RPMI7951 (cell line): ENCODE data around the gene ABCC5. TPM values are rescaled to one million over a fixed set of nuclear protein-coding genes. Genes with fewer than 3 reads are reported as not detected.

Source experiments
- DNase-seq: peaks from one replicate; pipeline ENCODE4 v3.0.0-alpha.2; 2012; ENCODE audit warnings: low read depth
- total RNA-seq: library from RNA; depleted of rRNA; stranded (reverse); fragments of >200 nt; shearing (Covaris generic); gene quantifications from 2 replicates; pipeline ENCODE4 v1.2.3, GENCODE V29; 2014

Gene ABCC5
- total RNA-seq, 1 experiment from 2014 or later: 10.1 TPM

DNA sequence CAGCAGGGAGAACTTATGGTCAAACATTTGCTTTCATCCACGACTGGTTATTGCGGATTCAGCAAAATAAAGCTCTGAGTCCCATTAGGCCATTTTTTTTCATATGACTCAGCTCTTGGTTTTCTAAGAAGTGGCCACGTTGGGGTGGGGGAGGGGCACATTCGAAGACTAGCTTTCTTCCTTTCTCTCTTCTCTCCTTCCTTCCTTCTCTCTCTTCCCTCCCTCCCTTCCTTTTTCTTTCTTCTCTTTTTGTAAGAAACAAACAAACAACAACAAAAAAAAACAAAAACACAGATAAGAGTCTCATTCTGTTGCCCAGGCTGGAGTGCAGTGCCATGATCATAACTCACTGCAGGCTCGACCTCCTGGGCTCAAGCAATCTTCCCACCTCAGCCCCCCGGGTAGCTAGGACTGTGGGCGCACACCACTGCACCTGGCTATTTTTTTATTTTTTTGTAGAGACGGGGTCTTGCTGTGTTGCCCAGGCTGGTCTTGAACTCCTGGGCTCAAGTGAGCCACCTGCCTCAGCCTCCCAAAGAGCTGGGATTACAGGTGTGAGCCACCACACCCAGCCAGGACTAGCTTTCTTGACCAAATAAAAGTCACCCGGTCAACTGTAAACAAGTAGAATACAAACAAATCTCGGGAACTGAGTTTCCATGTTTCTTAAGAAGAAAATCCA lies 41.6 kb downstream of the ABCC5 start:
- DNase-seq: peak; percentile 58

DNA sequence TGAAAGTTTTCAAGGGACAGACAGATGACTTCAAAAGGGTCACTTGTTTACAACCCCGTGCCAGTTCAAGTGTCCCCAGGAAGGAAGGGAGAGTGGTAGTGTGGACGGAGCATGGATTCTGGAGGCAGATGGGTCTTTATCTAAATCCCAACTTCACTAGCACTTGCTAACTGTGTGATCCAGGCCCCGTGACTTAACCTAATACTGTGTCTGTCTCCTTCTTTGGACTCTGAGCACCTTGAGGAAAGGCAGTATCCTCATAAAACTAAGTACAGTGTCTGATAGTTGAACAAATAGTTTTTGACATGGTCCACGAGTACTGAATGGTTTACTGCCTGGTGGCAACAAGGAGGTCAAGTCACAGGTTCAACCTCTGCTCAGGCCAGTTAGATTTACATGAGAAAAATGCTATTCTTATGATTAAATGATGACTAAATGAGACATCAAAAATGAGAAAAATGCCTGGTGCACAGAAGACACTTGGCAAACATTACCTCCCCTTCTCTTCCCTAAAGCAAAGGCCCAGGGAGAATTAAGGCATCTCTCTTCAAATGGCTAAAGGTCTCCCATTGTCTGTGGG lies 48.9 kb downstream of the ABCC5 start:
- no peak for DNase-seq

DNA sequence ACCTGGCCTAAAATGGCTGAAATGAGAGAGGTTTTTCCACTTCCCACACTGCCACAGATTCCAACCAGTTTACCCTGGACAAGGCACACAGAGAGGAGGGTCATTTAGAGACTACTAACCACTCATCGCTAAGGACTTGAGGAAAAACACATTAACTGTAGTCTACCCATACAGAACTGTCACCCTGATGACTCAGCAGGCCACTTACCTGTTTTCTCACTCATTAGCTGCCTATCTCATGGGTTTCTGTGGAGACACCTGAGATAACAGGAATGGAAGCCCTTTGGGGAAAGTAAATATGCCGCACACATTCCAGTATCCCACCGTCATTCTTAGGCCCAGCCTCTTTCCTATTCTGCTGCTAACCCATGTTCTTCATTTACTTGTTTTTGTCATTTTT lies 50.0 kb downstream of the ABCC5 start:
- no peak for DNase-seq

DNA sequence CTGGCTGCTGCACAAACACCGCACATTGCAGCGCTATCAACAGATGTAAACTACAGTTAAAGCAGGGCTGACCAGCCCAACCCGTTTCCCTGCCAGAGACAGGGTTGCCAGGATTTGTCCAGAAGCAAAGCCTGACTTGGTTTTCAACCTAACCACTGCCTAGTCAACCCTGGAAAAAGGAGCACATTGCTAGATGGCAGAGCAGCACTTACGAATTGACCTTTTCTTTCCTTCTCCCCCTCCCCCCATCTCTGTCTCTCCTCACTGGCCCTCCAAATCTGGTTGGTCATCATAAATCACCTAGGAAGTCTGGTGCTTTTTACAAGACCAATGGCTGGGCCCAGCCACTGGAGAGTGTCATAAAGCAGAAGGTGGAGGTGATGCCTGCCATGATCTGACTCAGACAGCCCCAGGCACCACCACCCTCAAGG lies 51.3 kb downstream of the ABCC5 start:
- no peak for DNase-seq

DNA sequence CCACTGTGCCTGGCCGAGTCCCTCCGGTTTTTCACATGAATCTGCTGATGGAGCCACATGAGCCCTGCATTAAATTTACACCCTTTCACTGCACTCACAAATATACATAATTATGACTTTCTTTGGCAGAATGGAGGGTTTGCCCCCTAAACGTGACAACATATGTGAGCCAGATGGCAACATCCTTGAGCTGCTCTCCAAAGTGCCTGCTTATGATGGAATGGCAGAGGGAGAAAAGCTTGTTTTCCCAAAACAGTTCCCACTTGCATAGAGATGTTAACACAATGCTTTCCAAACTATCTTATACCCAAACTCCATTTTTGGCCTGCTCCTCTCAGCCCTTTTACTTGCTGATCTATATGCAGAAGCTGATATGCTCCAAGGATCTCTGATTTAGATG lies 54.9 kb downstream of the ABCC5 start:
- DNase-seq: no peak

DNA sequence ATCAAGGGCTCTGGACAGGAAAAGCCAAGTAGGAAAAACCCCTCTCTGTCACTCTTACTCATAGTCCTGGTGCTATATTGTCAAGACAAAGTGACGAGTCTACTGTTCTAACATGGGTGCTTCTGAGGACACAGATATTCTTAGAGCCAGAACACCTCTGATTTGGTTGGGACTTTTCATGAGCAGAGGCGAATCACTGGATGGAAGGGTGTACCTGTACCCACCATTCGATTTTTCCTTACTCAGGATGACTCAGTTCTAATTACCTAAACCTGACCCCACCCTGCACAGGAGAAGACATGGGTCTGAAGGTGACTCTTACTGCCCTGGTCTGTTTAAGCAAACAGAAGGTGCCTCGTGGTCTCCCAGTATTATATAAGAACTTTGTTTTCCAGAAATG lies 58.5 kb downstream of the ABCC5 start:
- no peak for DNase-seq

DNA sequence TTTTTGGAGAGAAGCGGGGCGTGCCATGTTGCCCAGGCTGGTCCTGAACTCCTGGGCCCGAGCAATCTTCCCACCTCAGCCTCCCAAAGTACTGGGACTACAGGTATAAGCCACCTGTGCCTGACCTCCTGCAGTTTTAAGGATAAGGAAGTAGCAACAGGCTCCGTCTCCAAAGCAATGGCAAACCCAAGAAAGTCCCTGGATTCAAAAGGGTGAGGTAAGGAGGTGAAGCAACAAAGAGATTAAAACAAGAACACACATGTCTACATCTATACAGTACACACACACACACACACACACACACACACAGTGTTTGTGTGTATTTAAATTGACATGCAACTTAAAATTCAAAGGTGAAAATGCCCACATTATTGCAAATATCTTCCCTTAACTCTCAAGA lies 58.9 kb downstream of the ABCC5 start:
- no peak for DNase-seq

DNA sequence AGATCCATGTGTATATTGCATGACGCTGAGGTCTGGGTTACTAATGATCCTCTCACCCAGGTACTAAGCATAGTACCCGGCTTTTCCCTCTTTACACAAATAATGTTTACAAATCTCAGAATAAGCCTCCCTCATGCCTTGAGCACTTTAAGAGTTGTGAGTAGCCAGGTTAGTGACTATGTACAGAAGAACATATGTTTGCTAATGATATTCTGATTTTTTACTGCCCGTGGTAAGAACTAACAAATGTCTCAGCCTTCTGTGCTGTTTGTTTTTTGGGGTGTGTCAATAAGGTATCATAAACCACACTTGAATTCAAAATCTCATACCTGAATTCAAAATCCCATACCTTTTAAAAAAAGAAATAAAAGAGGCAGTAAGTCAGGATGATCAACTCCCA lies 59.5 kb downstream of the ABCC5 start:
- DNase-seq: no peak

DNA sequence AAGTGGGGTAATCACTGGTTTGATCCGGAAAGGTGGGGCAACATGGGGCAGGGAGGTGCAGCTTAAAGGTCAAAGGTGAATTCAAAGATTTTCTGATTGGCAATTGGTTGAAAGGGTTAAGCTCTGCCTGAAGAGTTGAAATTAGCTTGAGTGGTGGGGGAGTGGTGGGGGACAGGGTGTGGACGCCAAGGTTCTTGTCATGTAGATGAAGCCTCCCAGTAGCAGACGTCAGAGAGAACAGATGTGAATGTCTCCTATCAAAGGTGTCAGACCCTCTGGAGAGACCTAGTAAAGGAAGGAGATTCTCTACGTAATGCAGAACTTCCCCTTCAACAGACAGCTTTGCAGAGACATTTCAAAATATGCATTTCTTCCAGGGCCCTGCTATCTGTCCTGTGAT lies 62.8 kb downstream of the ABCC5 start:
- DNase-seq: no peak

DNA sequence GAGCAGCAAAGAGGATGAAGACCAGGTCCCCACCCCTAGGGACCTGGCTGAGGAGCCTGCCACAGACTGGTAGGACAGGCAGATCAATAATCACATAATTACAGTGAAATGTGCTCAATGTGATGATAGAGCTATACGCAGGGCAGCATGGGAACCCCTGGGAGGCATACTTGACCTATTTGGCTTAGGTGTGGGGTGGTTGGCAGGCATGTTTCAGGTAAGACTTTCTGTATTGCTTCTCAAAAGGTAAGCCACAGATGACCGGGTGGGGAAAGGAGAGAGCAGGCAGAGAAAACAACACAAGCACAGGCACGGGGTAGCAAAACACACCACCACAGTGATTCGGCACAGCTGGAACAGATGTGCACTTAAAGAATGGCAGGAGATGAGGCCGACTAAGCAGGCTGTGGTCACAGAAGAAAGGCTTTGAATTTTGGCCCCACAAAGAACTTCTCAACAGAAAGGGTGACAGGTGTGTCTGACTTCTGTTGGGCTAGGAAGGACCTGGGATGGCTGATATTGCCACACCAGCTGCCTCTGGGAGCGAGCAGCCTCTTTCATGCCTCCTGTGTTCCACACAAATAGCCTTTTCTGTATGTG lies 64.1 kb downstream of the ABCC5 start:
- DNase-seq: no peak

DNA sequence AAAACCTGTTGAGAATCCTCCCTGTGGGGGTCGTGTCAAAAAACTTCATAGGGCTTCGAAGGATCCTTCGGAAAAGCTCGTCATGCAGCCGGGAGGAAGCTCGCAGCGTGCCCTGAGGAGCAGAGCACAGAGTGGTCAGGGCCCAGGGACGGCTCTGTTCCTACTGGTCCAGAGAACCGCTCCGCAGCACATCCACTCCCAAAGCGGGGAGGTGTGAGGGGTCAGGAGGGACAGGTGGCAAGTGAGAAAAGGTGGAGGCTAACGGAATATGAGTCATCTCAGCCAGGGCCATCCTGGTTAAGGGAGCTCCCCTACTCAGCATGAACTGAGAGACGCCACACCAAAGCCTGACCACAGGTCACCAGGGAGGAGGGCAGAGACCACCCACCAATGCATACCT lies 66.2 kb downstream of the ABCC5 start:
- DNase-seq: no peak

DNA sequence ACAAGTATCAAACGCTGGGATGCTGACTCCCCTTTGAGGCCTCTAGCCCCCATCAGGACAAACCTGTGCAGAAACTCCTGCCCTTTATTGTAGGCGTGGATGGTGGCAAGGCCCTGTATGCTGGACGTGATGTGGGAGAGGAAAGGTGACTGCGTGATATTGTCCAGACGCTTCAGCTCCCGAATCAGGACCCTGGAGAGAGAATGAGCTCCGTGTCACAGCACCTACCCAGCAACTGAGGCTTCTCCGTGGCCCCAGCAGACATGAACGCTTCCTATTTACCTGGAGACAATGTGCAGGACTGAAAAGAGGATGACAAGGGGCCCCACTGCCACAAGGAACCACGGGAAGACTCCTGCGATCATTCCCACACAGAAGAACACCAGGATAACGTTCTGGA lies 68.0 kb downstream of the ABCC5 start:
- DNase-seq: no peak

DNA sequence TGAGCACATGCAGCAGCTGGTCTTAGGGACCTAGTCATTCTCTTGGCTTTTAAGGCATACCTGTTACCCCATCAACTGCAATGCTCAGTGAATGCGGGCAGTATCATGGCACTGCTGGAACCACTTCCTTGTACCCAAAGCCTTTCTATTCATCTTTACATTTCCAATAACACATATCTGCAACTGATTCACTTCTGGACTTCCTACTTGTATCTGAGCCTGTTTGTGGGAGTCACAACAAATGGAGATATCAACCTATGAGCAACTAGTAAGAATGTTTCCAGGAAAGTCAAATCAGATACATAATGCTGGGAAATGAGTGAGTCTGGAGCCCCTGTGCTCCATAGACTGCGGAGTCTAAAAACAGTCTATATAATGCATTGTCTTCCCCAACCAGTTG lies 71.6 kb downstream of the ABCC5 start:
- DNase-seq: no peak

DNA sequence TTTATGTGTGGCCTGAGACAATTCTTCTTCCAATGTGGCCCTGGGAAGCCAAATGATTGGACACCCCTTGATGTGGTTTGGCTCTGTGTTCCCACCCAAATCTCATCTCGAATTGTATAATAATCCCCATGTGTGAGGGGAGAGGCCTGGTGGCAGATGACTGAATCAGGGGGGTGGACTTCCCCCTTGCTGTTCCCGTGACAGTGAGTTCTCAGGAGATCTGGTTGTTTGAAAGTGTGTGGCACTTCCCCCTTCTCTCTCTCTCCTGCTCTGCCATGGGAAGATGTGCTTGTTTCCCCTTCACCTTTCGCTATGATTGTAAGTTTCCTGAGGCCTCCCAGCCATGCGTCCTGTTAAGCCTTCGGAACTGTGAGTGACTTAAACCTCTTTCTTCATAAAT lies 72.9 kb downstream of the ABCC5 start:
- no peak for DNase-seq

DNA sequence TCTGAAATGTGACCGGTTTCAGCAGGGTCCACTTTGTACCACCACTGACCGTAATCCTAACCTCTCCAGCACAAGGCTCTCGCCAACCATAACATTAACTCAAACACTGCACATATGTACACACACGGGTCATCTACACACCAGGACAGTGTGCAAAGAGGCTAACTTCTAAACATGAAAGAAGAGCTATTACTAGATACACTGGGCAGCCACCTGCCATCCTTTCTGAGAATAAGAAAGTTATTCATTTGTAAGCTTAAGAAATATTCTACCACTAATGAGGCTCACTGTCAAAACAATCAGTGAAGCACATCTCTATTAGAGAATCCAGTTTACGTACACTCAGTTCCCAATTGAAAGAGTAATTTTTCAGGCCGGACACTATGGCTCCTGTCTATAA lies 73.9 kb downstream of the ABCC5 start:
- DNase-seq: no peak

DNA sequence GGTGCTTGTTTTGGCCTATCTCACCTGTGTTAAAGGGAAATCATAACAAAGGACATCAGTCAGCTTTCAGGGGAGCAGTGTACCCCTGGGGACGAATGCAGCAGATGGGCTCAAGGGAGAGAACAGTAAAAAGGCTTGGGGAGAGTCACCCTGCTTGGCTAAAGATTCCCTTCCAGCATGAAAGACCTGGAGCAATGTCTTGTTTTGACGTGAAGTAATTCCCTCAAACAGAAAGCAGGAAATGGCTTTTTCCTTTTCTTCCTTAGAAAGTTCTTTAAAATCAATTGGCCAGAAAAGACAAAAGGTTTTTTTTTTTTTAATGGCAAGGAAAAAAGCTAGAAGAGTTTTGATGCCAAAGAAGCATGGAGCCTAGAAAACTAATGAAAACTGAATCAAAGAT lies 76.5 kb downstream of the ABCC5 start:
- DNase-seq: no peak

DNA sequence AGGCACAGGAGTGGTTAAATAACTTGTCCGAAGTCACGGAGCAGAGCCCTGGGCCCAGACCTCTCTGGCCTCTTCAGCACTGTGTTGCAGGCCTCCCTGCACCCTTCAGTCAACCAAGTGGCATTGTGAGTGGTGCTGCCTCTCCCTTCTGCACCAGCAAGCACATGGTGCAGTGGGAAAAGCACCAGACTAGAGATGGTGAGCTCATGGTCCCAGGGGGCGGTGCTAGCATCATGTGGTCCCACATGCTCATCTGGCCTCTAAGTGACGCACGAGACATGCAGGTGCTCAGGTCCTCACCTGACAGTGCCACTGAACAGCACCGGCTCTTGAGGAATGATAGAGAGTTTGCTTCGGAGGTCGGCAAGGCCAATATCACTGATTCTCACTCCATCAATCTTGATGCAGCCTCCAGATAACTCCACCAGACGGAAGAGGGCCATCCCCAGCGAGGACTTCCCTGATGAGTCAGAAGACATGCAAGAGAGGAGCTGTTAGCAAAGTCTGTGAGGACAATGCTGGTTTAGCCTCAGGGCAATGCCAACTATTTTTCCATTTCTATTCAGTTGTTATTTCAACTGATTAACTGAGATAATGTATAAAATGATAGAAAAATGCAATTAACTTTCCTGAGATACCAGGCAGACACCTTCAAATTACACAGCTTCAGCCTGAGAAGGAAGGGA lies 79.9 kb downstream of the ABCC5 start:
- peak; percentile 22 for DNase-seq

DNA sequence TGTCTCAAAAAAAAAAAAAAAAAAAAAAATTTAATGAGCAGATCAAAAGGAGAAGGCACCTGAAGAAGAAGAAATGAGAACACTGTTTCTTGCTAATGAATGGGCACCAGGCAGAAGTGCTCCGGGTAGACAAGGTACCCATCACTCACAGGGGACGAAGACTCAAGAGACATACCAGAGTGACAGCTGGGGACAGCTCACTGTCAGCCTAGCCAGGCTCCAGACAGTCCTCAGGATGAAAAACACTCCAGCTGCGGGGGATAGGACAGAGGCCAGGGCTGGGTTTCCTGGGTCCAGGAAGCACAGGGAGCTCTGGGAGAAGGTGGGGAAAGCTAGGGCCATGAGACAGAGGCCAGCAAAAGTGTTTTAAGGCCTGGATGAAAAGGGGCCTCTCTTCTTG lies 84.5 kb downstream of the ABCC5 start:
- no peak for DNase-seq

DNA sequence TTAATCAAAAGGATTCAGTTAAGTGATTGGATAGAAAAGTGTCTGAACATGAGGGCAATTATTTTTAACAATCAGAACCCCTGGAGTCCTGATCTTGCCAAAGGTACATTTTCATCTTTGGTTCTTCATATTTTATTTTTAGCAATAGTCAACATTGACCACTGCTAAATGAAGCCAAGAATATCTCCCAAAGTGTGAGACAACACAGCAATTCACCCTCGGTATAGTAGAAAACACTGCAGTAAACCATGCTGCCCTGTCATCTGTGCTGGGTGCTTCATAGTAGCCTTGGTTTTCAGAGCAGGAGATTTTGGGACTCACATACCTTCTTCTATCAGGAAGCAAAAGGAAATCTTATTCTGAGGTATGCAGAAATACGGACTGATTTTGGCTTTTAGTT lies 85.8 kb downstream of the ABCC5 start:
- DNase-seq: no peak

DNA sequence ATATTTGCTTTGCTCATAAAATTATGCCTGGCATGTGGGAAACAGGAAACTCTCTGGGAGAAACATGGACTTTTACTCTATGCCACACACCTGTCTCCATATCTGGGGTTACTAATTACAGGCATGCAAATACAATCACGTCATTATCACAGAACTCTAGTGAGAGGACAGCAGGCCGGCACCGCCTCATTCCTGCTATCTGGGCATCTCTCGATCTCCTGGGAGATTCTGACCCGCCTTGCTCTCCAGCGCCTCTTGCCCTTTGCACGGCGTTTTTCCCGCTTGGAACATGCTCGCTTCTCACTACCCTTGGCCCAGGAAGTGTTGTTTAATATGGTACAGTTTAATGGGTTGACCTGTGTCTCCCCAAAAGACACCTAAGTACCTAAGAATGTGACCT lies 87.6 kb downstream of the ABCC5 start:
- DNase-seq: no peak

DNA sequence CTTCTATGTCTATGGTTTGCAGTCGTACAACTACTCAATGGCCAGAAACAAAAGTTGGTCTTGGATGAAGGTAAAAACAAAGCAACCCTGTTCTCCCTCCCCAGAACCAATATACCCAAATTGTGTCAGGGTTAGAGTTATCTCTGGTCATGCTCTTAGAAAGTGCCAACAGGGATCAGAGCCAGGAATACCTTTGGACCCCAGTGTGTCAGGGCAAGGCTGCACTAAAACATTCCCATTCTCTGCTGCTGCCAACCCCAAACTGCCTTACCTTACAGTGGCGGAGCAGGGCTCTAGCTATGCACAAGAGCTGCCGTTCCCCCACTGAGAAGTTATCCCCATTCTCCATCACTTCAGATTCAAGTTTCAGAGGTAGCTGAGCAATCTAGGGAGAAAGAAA lies 90.6 kb downstream of the ABCC5 start:
- DNase-seq: no peak

DNA sequence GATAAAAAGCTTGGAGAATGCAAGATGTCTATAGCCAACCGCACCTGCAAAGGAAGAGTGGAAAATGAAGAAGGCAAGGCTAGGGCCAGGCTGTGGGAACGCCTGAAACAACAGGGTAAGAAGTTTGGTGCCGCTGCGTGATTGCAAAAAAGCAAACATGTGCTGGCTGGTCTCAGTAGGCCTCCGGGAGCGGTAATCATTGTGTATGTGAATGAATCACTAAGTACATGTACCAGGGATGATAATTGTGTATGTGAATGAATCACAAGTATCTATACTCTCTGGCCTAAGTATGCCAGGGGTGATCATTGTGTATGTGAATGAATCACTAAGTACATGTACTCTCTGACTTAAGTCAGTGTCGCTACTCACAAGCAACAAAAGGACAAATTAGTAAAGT lies 92.7 kb downstream of the ABCC5 start:
- DNase-seq: no peak

DNA sequence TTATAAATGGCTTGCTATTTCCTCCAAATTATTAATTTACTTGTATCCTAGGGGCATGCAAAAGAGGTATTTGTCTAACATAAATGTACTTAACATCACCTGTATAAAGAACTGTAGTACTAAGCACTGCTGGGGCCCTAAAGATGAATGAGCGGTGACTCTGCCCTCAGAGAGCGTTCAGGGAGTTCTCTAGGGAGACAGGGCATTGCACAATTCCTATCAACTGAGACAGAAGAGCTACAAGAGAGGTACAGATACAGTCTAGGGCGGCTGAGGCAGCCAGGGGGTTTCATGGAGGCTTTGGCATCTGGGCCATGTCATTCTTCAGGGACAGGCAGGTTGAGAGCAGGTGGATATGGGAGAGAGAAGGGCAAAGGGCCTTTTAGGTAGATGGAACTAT lies 93.1 kb downstream of the ABCC5 start:
- DNase-seq: no peak
